GM18520 (cell line): Measurements from ENCODE around the gene PACS1.

ENCODE experiments used
- ATAC-seq: cut with Tn5 transposase; IDR thresholded peaks from one replicate; pipeline ENCODE4 v1.9.1; 2021; ENCODE audit not compliant: unreplicated experiment

Gene PACS1

GRCh38 chr11:66133216-66133775 is 63.2 kb downstream of the PACS1 start:
- ATAC-seq: no peak

- ATAC-seq: no peak
Observed at GRCh38 chr11:66136752-66137123, 66.7 kb downstream of the PACS1 start.

GRCh38 chr11:66139817-66140404 is 69.8 kb downstream of the PACS1 start:
- ATAC-seq: no peak

GRCh38 chr11:66142370-66143263 is 72.5 kb downstream of the PACS1 start:
- ATAC-seq: no peak

GRCh38 chr11:66143264-66143566 is 73.1 kb downstream of the PACS1 start:
- ATAC-seq: no peak

GRCh38 chr11:66143996-66144678 is 74.1 kb downstream of the PACS1 start:
- ATAC-seq: no peak

GRCh38 chr11:66146074-66146473 is 76.0 kb downstream of the PACS1 start:
- ATAC-seq: no peak

- no peak for ATAC-seq
Observed at GRCh38 chr11:66146940-66147339, 76.9 kb downstream of the PACS1 start.

- ATAC-seq: no peak
Observed at GRCh38 chr11:66150140-66150539, 80.1 kb downstream of the PACS1 start.

- no peak for ATAC-seq
Observed at GRCh38 chr11:66150725-66151124, 80.7 kb downstream of the PACS1 start.

- no peak for ATAC-seq
Observed at GRCh38 chr11:66151273-66151672, 81.2 kb downstream of the PACS1 start.

GRCh38 chr11:66154109-66154508 is 84.0 kb downstream of the PACS1 start:
- no peak for ATAC-seq

GRCh38 chr11:66155387-66156073 is 85.5 kb downstream of the PACS1 start:
- ATAC-seq: no peak

GRCh38 chr11:66157182-66157864 is 87.3 kb downstream of the PACS1 start:
- no peak for ATAC-seq

- no peak for ATAC-seq
Observed at GRCh38 chr11:66158156-66158555, 88.1 kb downstream of the PACS1 start.

GRCh38 chr11:66159324-66159984 is 89.4 kb downstream of the PACS1 start:
- no peak for ATAC-seq

GRCh38 chr11:66160709-66161108 is 90.6 kb downstream of the PACS1 start:
- no peak for ATAC-seq

- ATAC-seq: no peak
Observed at GRCh38 chr11:66168289-66168688, 98.2 kb downstream of the PACS1 start.

- no peak for ATAC-seq
Observed at GRCh38 chr11:66172146-66172545, 102.1 kb downstream of the PACS1 start.

- no peak for ATAC-seq
Observed at GRCh38 chr11:66176650-66177049, 106.6 kb downstream of the PACS1 start.
